NCI-H748 (cell line): ENCODE data around the gene TNK1.
A peak's percentile ranks its signal among the peaks of the same experiment; 100 is the strongest.
"Not testable (repeated sequence)": the region's sequence is repeated elsewhere in the genome, so short reads cannot be mapped to it uniquely, and the experiment has no call there.

Experiments
- DNase-seq: peaks from one replicate; lab custom pipeline; 2025; ENCODE audit not compliant: unreplicated experiment; lab: John Stamatoyannopoulos, UW

TNK1 gene

GRCh38 chr17:7380855-7381683, at the start of gene TNK1:
Gene TNK1, plus strand, starts transcription at chr17:7381089. Its CDS starts 1,838 bp downstream, at chr17:7382927.
- peak; percentile 48 for DNase-seq

DNA sequence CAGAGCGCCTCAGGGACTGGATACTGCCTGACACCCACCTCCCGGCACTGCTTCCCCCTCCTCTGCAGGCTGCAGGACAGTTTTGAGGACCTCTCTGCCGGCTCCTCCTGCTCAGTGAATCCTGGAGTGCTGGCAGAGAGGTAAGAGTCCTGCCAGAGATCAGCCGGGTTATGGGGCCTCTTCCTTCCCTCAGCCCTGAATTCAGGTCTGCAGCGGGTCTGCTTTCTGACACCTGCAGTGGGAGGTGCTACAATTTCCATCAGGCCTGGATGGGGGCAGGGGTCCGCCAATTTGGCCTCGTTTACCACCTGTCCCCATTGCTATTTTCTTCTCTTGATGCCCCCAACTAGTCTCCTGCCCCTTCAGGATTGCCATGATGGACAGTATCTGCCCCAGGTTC, 48.8 kb upstream of the TNK1 start:
- DNase-seq = no peak

DNA sequence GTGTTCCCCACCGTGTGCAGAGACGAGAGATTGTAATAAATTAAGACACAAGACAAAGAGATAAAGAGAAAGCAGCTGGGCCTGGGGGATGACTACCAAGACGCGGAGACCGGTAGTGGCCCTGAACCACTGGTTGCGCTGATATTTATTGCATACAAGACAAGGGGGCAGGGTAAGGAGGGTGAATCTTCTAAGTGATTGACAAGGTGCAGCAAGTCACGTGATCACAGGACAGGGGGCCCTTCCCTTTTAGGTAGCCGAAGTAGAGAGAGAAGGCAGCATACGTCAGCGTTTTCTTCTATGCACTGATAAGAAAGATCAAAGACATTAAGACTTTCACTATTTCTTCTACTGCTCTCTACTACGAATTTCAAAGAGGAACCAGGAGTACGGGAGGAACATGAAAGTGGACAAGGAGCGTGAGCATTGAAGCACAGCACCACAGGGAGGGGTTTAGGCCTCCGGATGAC, 48.3 kb upstream of the TNK1 start:
- not testable (repeated sequence) for DNase-seq

DNA sequence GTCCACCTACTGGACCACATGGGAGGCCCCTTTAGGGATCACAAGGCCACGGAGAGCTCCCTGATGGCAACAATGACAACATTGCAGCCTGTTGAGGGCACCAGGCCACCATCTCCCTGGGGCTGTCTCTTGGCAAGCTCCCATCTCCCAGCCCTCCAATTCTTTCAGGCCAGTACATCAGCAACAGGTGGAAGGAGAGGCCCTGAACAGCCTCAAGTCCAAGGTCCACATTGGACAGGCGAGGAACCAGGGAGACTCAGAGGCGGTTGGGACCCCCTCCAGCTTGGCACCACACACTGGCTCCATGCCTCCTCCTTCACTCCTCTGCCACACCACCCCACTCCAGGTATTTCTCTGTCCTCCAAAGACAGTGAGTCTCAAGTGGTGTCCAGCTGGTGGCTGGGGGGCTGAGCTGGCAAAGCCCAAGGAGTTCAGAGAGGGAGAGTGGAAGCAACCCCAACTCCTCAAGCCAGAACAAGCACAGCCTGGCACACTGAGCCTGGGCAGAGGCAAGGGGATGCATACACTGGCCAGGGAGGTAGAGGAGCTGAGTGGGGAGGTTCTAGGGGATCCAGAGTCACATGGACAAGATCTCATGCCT, 45.9 kb upstream of the TNK1 start:
- no peak for DNase-seq

DNA sequence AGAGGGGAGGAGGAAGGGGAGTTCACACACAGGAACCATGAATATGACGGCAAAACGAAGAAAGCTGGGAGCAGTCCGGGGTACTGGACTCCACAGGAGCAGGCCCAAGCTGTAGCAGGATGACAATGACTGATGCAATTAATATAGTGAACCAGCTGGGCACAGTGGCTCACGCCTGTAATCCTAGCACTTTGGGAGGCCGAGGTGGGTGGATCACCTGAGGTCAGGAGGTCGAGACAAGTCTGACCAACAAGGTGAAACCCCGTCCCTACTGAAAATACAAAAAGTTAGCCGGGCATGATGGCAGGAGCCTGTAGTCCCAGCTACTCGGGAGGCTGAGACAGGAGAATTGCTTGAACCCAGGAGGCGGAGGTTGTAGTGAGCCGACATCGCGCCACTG, 45.1 kb upstream of the TNK1 start:
- not testable (repeated sequence) for DNase-seq

DNA sequence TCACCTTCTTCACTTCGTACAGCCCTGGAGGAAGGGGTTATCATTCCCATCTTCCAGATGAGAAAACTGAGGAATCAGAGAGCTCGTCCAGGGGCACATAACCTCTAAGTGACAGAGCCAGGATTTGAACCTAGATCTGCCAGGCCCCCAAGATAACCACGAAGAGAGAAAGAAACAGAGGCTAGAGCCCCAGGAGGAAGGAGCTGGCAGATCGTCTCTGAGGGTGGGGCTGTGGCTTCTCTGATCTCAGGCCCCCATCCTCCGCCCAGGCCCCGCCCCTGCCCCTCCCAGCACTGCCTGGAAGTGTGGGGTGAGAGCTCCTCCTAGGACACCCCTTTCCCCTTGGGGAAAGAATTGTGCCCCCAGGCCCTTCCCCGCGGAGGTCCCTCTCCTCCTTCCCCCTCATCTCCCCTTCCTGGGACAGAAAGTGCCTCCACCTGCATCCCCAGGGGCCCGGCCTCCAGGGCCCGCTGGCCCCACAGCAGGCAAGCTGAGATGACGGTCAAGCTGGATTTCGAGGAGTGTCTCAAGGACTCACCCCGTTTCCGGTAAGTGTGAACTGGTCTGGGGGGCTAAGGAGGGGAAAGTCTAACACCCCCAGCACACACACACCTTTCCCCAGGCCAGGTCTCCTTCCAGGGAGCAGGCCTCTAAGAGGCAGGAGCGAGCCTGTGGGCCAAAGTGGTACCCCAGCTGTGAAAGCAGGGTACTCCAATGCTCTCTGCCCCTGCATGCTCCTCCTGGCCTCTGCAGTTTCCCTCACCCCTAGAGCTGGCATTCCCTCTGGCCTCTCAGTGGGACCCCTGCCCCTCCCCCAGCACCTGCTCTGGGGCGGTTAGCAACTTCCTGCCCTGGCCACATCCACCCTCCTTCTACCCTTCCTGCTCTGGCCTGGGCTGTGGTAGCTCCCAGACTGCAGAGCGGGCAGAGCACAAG, 44.4 kb upstream of the TNK1 start, which contains the start of gene ACAP1:
ACAP1 (plus strand) TSS at position 290 of the 936 bp plus-strand sequence; CDS start at position 496, 206 bp downstream.
- no peak for DNase-seq

DNA sequence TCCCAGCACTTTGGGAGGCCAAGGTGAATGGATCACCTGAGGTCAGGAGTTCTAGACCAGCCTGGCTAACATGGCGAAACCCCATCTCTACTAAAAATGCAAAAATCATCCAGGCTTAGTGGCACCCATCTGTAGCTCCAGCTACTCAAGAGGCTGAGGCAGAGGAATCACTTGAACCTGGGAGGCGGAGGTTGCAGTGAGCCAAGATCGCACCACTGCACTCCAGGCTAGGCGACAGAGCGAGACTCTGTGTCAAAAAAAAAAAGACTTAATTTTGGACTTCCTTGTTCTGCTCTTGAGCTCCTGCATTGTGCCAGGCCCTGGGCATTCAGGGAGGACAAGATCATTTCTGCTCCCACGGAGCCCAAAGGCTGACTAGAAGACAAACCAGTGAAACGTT, 43.3 kb upstream of the TNK1 start:
- DNase-seq = not testable (repeated sequence)

DNA sequence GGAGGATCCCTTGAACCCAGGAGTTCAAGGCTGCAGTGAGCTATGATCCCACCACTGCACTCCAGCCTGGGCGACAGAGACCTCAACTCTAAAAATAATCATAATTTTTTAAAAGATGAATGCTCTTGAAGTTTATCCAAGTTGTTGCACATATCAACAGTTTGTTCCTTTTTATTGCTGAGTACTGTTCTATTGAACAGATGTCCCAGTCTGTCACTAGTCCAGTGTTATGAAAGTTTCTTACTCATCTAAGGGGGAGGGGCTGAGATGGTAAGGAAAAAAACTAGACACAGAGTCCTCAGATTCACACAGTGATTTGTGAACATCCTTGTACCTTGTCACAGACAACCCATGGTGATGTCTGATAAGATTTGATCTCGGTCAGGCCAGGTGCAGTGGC, 40.7 kb upstream of the TNK1 start:
- no peak for DNase-seq

DNA sequence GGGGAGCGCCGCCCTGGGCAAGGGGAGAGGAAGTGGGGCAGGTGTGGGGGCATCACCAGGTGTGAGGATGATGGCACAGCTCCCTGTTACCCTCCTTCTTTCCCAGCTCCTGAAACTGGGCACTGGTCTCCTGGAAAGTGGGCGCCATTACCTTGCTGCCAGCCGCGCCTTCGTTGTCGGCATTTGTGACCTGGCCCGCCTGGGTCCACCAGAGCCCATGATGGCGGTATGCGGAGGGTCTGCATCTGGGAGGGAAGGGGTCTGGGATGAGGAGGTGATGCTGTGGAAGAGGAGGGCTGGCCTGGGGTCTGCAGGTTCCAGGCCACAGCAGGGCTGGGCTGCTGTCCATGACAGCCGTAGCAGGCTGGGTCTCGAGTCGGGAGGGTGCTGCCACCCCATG, 39.0 kb upstream of the TNK1 start:
- no peak for DNase-seq

DNA sequence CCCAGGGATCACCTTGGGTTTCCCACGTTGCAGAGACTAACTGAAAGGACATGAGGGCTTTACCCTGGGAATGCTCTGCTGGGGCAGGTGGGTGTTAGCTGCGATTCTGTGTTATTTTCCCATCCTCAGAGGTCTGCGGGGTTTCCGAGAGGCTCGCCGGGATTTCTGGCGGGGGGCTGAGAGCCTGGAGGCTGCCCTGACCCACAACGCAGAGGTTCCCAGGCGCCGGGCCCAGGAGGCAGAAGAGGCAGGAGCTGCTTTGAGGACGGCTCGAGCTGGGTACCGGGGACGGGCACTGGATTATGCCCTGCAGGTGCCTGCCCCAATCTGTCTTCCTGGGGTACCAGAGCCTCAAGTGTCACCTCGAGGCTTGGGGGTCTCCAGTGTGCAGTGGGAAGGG, 37.6 kb upstream of the TNK1 start:
- DNase-seq = no peak

DNA sequence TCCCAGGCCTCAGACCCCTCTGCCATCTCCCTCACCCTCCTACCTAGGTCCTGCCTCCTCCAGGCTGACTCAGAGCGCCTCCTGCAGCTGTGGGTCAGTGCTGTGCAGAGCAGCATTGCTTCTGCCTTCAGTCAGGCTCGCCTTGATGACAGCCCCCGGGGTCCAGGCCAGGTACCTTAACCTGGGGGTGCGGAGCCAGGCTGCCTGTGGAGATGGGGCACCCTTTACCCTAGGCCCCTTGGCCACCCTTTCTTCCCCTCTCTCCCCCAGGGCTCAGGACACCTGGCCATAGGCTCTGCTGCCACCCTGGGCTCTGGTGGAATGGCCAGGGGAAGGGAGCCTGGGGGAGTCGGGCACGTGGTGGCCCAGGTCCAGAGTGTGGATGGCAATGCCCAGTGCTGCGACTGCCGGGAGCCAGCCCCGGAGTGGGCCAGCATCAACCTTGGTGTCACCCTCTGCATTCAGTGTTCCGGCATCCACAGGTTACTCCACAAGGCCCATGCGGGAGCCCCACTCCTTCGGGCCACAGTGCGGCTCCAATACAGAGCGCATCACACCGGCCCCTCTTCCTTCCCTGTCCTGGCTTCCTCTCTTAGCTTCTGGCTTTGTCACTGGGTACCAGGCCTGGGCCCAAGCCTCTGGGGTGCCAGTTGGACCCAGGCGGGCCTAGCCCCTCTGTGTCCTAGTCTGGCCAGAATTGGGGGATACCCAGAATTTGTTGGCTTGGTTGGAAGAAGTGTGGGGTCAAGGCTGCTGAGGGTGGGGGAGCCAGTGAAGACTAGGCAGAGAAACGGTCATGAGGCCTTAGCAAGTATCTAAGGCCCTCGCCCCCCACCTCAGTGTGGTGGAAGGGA, 33.9 kb upstream of the TNK1 start:
- no peak for DNase-seq

DNA sequence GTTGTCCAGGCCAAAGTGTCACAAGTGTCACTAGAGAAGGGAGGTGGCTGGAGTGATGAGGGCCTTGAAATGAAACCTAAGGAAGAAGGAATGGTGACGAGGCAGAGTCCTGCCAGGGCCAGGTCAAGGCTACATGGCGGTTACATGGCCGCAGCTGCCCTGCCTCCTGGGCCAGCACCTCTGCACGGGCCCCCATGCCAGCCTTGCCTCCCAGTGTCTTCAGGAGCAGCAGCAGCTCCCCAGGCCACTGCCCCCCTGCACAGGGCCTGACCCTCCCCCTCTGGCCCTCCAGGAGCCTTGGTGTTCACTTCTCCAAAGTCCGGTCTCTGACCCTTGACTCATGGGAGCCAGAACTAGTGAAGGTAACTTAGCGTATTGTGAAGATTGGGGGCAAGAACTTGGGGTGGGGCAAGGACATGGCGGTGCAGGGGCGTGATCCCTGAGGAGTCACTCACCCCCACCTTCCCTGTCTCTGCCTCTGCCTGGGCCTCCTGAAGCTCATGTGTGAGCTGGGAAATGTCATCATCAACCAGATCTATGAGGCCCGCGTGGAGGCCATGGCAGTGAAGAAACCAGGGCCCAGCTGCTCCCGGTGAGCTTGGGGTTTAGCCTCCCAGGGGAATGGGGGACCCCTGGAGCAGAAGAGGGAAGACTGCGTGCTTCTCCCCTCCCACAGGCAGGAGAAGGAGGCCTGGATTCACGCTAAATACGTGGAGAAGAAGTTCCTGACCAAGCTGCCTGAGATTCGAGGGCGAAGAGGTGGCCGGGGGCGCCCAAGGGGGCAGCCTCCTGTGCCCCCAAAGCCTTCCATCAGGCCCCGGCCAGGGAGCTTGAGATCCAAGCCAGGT, 33.0 kb upstream of the TNK1 start:
- DNase-seq = no peak

- no peak for DNase-seq
Measured at GRCh38 chr17:7348478-7349242, 32.2 kb upstream of the TNK1 start.

DNA sequence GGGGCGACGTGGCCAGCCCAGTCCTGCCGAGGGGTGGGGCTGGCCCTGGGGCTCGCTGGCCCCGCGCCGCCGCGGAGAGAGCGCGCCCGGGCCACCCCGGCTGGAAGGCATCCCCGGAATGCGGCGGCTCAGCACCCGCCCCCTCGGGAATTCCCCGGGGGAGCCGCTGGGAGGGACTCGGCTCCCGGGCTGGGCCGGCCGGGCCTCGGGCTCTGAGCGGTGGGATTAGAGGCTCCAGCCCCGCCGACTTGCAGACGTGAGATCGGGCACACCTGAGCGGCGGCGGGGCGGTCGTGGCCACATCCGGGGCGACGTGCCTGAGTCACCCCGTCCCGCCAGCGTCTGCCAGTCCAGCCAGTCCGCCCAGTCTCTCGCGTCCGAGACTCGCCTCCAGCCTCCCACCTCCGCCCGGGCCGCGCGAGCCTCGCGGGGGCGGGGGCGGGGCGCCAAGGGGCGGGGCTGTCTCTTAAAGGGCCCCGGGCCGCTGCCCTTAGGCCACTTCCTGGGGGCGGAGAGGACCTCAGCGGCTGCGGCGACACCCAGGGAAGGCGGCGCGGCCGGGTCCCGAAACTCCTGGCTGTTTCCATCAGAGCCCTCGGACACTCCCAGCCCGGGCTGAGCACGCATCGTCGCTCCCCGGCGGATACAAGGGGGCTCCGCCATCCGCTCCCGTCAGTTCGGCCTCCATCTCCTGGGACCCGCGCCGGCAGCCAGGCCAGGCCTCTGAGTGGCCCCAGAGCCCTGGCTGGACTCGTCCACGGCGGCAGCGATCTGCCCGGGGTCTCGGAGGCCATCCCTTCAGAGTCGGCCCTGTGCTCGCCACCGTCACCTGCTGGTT, 29.0 kb upstream of the TNK1 start, which contains the start of gene KCTD11:
KCTD11 (plus strand) TSS at position 498 of the 838 bp plus-strand sequence.
- DNase-seq = peak; percentile 82

DNA sequence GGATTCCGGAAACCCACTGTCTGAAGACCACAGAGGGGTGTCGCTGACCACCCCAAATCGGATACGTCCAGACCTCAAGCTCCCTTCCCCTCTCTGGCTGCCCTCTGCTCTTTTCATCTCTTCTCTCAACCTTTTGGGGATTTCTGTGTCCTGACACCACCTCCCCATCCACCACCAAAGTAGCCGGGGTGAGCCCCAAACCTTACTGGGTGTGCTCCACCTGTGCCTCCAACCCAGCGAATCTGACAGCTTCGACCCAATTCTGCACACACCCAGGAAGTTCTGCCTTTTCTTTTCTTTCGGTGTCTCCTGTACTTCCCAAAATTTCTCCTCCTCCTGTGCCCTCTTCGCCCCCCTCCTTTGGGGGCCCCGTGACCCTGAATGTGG, 28.4 kb upstream of the TNK1 start:
- DNase-seq = no peak

GRCh38 chr17:7352910-7353635, 27.8 kb upstream of the TNK1 start:
- DNase-seq = no peak

GRCh38 chr17:7354262-7354843, 26.5 kb upstream of the TNK1 start:
- DNase-seq = peak; percentile 86
